Kidney epithelial cell (primary cell): ENCODE results near the gene IMPA2. TPM values are rescaled to one million over a fixed set of nuclear protein-coding genes. Genes with fewer than 3 reads are reported as not detected.

ENCODE experiments used
- DNase-seq: peaks from one replicate; pipeline ENCODE4 v3.0.0-alpha.2; 2010; ENCODE audit warnings: low read depth
- H3K27me3 ChIP-seq: 2 replicates; pipeline ENCODE4 v1.6.0; 2011; ENCODE audit warnings: low read length; ENCODE audit not compliant: control insufficient read depth, insufficient read depth
- H3K36me3 ChIP-seq: 2 replicates; pipeline ENCODE4 v1.5.1; 2011; ENCODE audit warnings: low read length; ENCODE audit not compliant: control insufficient read depth, insufficient read depth
- H3K4me3 ChIP-seq: 2 replicates; pipeline ENCODE4 v1.5.1; 2011; ENCODE audit warnings: low read depth, mild to moderate bottlenecking, control low read depth, low read length
- total RNA-seq: library from RNA; depleted of rRNA; stranded (reverse); fragments of >200 nt; gene quantifications from 2 replicates; pipeline ENCODE4 v1.2.3, GENCODE V29; 2015
- TF ChIP-seq, protein P1 (sequence below): IDR thresholded peaks from 2 replicates; pipeline ENCODE4 v1.5.1; 2011; ENCODE audit warnings: mild to moderate bottlenecking, moderate library complexity, low read length, control low read depth, inconsistent platforms; ENCODE audit not compliant: insufficient read depth, poor library complexity, severe bottlenecking

The IMPA2 gene
- total RNA-seq, 1 donor from 2014 or later, result 24.9 TPM

- Histone ChIP-seq H3K4me3 (no peak overlapping the region), H3K27me3 (no peaks in the 10 kb centered on the region), H3K36me3 (peaks cover 1% of the 10 kb centered on the region)
- no peak for DNase-seq
- TF ChIP-seq, protein P1, sequence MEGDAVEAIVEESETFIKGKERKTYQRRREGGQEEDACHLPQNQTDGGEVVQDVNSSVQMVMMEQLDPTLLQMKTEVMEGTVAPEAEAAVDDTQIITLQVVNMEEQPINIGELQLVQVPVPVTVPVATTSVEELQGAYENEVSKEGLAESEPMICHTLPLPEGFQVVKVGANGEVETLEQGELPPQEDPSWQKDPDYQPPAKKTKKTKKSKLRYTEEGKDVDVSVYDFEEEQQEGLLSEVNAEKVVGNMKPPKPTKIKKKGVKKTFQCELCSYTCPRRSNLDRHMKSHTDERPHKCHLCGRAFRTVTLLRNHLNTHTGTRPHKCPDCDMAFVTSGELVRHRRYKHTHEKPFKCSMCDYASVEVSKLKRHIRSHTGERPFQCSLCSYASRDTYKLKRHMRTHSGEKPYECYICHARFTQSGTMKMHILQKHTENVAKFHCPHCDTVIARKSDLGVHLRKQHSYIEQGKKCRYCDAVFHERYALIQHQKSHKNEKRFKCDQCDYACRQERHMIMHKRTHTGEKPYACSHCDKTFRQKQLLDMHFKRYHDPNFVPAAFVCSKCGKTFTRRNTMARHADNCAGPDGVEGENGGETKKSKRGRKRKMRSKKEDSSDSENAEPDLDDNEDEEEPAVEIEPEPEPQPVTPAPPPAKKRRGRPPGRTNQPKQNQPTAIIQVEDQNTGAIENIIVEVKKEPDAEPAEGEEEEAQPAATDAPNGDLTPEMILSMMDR, result no peak
Measured at GRCh38 chr18:12014521-12015415, 33.5 kb downstream of the IMPA2 start.

- H3K4me3 ChIP-seq, result no peak overlapping the region
- H3K27me3 ChIP-seq, result no peaks in the 10 kb centered on the region
- H3K36me3 ChIP-seq, result peaks cover 1% of the 10 kb centered on the region
- TF ChIP-seq, protein P1, result no peak
- no peak for DNase-seq
Measured at GRCh38 chr18:12015416-12016062, 34.2 kb downstream of the IMPA2 start.

- peaks cover 1% of the 10 kb centered on the region for H3K36me3 ChIP-seq
Measured at GRCh38 chr18:12017081-12017480, 35.8 kb downstream of the IMPA2 start.

GRCh38 chr18:12018861-12019260 is 37.6 kb downstream of the IMPA2 start:
- TF ChIP-seq, protein P1, result no peak
- Histone ChIP-seq H3K4me3 (no peak overlapping the region), H3K27me3 (no peaks in the 10 kb centered on the region), H3K36me3 (peaks cover 2% of the 10 kb centered on the region)
- DNase-seq, result no peak

More at GRCh38 chr18:12017081-12017480, 35.8 kb downstream of the IMPA2 start:
- DNase-seq, result no peak
- no peak overlapping the region for H3K4me3 ChIP-seq
- TF ChIP-seq, protein P1, result no peak
- no peaks in the 10 kb centered on the region for H3K27me3 ChIP-seq

DNA sequence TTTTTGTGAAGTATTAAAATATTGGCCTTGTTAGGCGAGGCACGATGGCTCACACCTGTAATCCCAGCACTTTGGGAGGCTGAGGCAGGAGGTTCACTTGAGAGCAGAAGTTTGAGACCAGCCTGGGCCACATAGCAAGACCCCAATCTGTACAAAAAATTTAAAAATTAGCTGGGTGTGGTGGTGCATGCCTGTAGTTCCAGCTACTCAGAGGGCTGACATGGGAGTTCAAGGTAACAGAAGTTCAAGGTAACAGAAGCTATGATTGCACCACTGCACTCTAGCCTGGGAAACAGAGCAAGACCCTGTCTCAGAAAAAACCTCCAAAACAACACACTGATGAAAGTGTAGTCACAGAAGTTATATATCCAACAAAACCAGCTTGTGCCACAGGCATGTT is 39.8 kb downstream of the IMPA2 start:
- H3K27me3 ChIP-seq, result no peaks in the 10 kb centered on the region
- TF ChIP-seq, protein P1, result no peak
- no peak for DNase-seq
- H3K36me3 ChIP-seq, result peaks cover 3% of the 10 kb centered on the region
- H3K4me3 ChIP-seq, result no peak overlapping the region
